K562 (cell line): ENCODE data around the gene MAML3. TPM values are rescaled to one million over a fixed set of nuclear protein-coding genes. Genes with fewer than 3 reads are reported as not detected.

Experiments
- ATAC-seq: fragments of 200-7000 bp; cut with Tn5 transposase; 3 replicates; pipeline ENCODE4 v1.9.1; 2020; ENCODE audit warnings: moderate library complexity
- BruUV-seq: library from RNA; stranded (reverse); fragments of 400-500 nt; replicated peaks from 2 replicates; lab custom pipeline; 2021; lab: Mats Ljungman, UMichigan
- CTCF ChIA-PET: fragments of 300-600 bp; formaldehyde crosslinking; extraction: SDS; loops from one replicate; lab custom pipeline; 2021; ENCODE audit warnings: low intra/inter-chr PET ratio; lab: Yijun Ruan, JAX
- POLR2A ChIA-PET: fragments of 300-600, 350-650 bp; sonication (Branson Sonifier 250); formaldehyde crosslinking; extraction: SDS; loops from one replicate; lab custom pipeline; 2021; ENCODE audit warnings: antibody characterized with exemption, inconsistent platforms; lab: Yijun Ruan, JAX
- DNase-seq, 4 experiments: peaks; one replicate each; pipeline versions ENCODE4 v3.0.0 to v3.0.0-alpha.2; 2011 to 2018; ENCODE audit warnings: low spot score in 3 of 4, mixed read lengths in 3 of 4; ENCODE audit errors: extremely low read depth in 1 of 4
- FAIRE-seq: peaks from 2 replicates; lab custom pipeline; 2011; peaks lifted over from hg19 to GRCh38; lab: Jason Lieb, UNC
- H2AFZ ChIP-seq: 2 replicates; pipeline ENCODE4 v1.6.0; 2011; ENCODE audit warnings: low read depth, low read length, control low read depth, inconsistent platforms
- H3K27ac ChIP-seq: fragments of 200-600 bp; 3 replicates; pipeline ENCODE4 v1.8.0; 2011; ENCODE audit warnings: low read depth, mild to moderate bottlenecking, control low read depth, inconsistent platforms, low read length, moderate library complexity, mixed read lengths; ENCODE audit errors: extremely low read depth
- H3K27me3 ChIP-seq, 2 experiments: fragments of 300-600 bp in 1 of 2; 2 replicates in 1 of 2; 3 replicates in 1 of 2; pipeline versions ENCODE4 v1.6.0 to v1.8.0; 2011; ENCODE audit warnings: inconsistent platforms in 2 of 2, low read length in 2 of 2, mild to moderate bottlenecking in 1 of 2, mixed read lengths in 1 of 2, moderate library complexity in 1 of 2; ENCODE audit not compliant: control insufficient read depth in 2 of 2, insufficient read depth in 2 of 2
- H3K36me3 ChIP-seq: fragments of 300-600 bp; 3 replicates; pipeline ENCODE4 v1.8.0; 2011; ENCODE audit warnings: mild to moderate bottlenecking, low read length, inconsistent platforms; ENCODE audit not compliant: control insufficient read depth, insufficient read depth
- H3K4me1 ChIP-seq, 2 experiments: fragments of 200-600 bp in 1 of 2; replicated peaks in 1 of 2; 2 replicates in 1 of 2; 3 replicates in 1 of 2; pipeline versions ENCODE4 v1.5.1 to v1.8.0; 2011; ENCODE audit warnings: inconsistent platforms in 2 of 2, low read length in 2 of 2, mild to moderate bottlenecking in 1 of 2, mixed read lengths in 1 of 2, moderate library complexity in 1 of 2; ENCODE audit not compliant: control insufficient read depth in 2 of 2, insufficient read depth in 2 of 2
- H3K4me2 ChIP-seq: 2 replicates; pipeline ENCODE4 v1.6.1; 2011; ENCODE audit warnings: low read length, control low read depth, inconsistent platforms, mixed read lengths; ENCODE audit not compliant: insufficient read depth
- H3K4me3 ChIP-seq: fragments of 200-600 bp; sonication (generic), shearing (Covaris generic); 2 replicates; pipeline ENCODE4 v1.5.1; 2016; ENCODE audit warnings: control low read depth, inconsistent platforms
- H3K79me2 ChIP-seq: fragments of 200-600 bp; 3 replicates; pipeline ENCODE4 v1.8.0; 2011; ENCODE audit warnings: low read length, inconsistent platforms; ENCODE audit not compliant: control insufficient read depth, insufficient read depth
- H3K9ac ChIP-seq, 2 experiments: 2 replicates each; pipeline versions ENCODE4 v1.6.0 to v1.6.1; 2011; ENCODE audit warnings: low read depth in 2 of 2, low read length in 2 of 2, control low read depth in 1 of 2, inconsistent platforms in 1 of 2, mild to moderate bottlenecking in 1 of 2, mixed read lengths in 1 of 2; ENCODE audit not compliant: insufficient read depth in 1 of 2
- H3K9me1 ChIP-seq: one replicate; pipeline ENCODE4 v1.6.0; 2011; ENCODE audit warnings: inconsistent platforms, mild to moderate bottlenecking, low read length, moderate library complexity; ENCODE audit not compliant: control insufficient read depth, insufficient read depth
- H3K9me3 ChIP-seq: replicated peaks from 2 replicates; pipeline ENCODE4 v1.5.1; 2011; ENCODE audit warnings: low read depth, low read length, inconsistent platforms; ENCODE audit not compliant: control insufficient read depth, insufficient read depth
- H4K20me1 ChIP-seq: replicated peaks from 2 replicates; pipeline ENCODE4 v1.6.1; 2011; ENCODE audit warnings: low read length, inconsistent platforms, mixed read lengths; ENCODE audit not compliant: control insufficient read depth, insufficient read depth
- CEBPB ChIP-seq: fragments of 450-650 bp; IDR thresholded peaks from 2 replicates; pipeline ENCODE4 v1.6.1; 2016; ENCODE audit warnings: missing genetic modification characterization, missing compliant biosample characterization
- CREM ChIP-seq: IDR thresholded peaks from 2 replicates; pipeline ENCODE4 v1.6.1; 2014; ENCODE audit warnings: antibody characterized with exemption, low read depth
- JUND ChIP-seq, 2 experiments: IDR thresholded peaks; 2 replicates in 1 of 2; 3 replicates in 1 of 2; pipeline ENCODE4 v1.6.1; 2011; ENCODE audit warnings: borderline replicate concordance in 2 of 2, low read depth in 2 of 2, low read length in 2 of 2, improper control_type of control experiment in 1 of 2, missing biosample characterization in 1 of 2, missing genetic modification characterization in 1 of 2, missing genetic modification reagents in 1 of 2
- NCOR1 ChIP-seq: fragments of 450-650 bp; IDR thresholded peaks from 2 replicates; pipeline ENCODE4 v1.6.1; 2016; ENCODE audit warnings: mild to moderate bottlenecking, moderate library complexity
- RAD21 ChIP-seq, 2 experiments: fragments of 250-450 bp in 1 of 2; fragments of 450-650 bp in 1 of 2; sonication (Bioruptor Pico) in 1 of 2; formaldehyde crosslinking in 1 of 2; IDR thresholded peaks in 1 of 2; conservative IDR thresholded peaks in 1 of 2; 2 replicates each; pipeline versions ENCODE4 v1.4.0 to v1.8.0; 2020 to 2022; ENCODE audit warnings: mild to moderate bottlenecking in 2 of 2, moderate library complexity in 1 of 2
- RBM22 ChIP-seq: fragments of 200-400 bp; formaldehyde crosslinking; IDR thresholded peaks from 2 replicates; pipeline ENCODE4 v1.6.1; 2018; ENCODE audit warnings: low read length, low read depth; ENCODE audit not compliant: poor library complexity, severe bottlenecking
- RFX7 ChIP-seq: fragments of 250-450 bp; sonication (Bioruptor Pico); IDR thresholded peaks from 2 replicates; pipeline ENCODE4 v1.5.1; 2021; ENCODE audit warnings: mild to moderate bottlenecking
- ZKSCAN3 ChIP-seq: fragments of 250-450 bp; sonication (Bioruptor Pico); IDR thresholded peaks from 2 replicates; pipeline ENCODE4 v1.4.0; 2020
- ZNF197 ChIP-seq: fragments of 200-800 bp; sonication (Bioruptor generic); IDR thresholded peaks from 2 replicates; pipeline ENCODE4 v1.6.1; 2016; ENCODE audit warnings: low read depth, missing genetic modification characterization, missing compliant biosample characterization
- ZNF384 ChIP-seq: IDR thresholded peaks from 2 replicates; pipeline ENCODE4 v1.6.1; 2012; ENCODE audit warnings: low read depth, low read length, improper control_type of control experiment
- ZNF589 ChIP-seq: fragments of 200-800 bp; sonication (Bioruptor generic); IDR thresholded peaks from 2 replicates; pipeline ENCODE4 v1.6.1; 2016; ENCODE audit warnings: low read depth, missing genetic modification characterization, missing compliant biosample characterization
- WGBS: fragments of 100-300 bp; shearing (Covaris generic); methylation state at CpG from one replicate; pipeline ENCODE4 v1.1.6; 2016; ENCODE audit warnings: low coverage, mixed read lengths; ENCODE audit not compliant: insufficient coverage; ENCODE audit errors: missing lambda C conversion rate; 5-methylcytosine and 5-hydroxymethylcytosine counted together
- in situ Hi-C: fragments of 300-500 bp; cut with MboI; formaldehyde crosslinking; loops from 4 replicates; pipeline ENCODE4 v1.15.0; 2018; ENCODE audit warnings: inconsistent platforms, mixed read lengths
- intact Hi-C: fragments of 100-400 bp; cut with micrococcal nuclease; formaldehyde crosslinking; loops from 2 replicates; pipeline ENCODE4 v1.14.2; 2022
- polyA plus RNA-seq, 8 experiments: library from polyadenylated mRNA; depleted of rRNA in 4 of 8; stranded (reverse) in 5 of 8; unstranded in 3 of 8; fragments of >200 nt; fragmentation: Nextera tagmentation in 2 of 8; fragmentation: Illumina TruSeq in 1 of 8; extraction: Ambion mirVana in 2 of 8; extraction: Trizol in 1 of 8; gene quantifications; 2 replicates each; pipeline versions ENCODE4 v1.2.1 to v1.2.3, GENCODE V29; 2011 to 2014; ENCODE audit warnings: inconsistent platforms in 1 of 8, missing spikeins in 1 of 8
- total RNA-seq, 7 experiments: library from RNA; depleted of rRNA in 6 of 7; stranded (reverse); fragments of >200 nt in 6 of 7; fragmentation: Illumina TruSeq in 2 of 7; extraction: Trizol in 2 of 7; gene quantifications; 2 replicates each; pipeline versions ENCODE4 v1.2.1 to v1.2.3, GENCODE V29; 2011 to 2021; ENCODE audit warnings: low replicate concordance in 1 of 7

The MAML3 gene
- total and polyA plus RNA-seq, 9 of the 15 experiments (the other 6 are each of a cell fraction or from before 2014, with no cell fraction given): 0.01 to 0.55 (median 0.25) TPM

GRCh38 chr4:140049849-140050637 is 103.9 kb downstream of the MAML3 start (continued):
- no peak for TF ChIP-seq ZNF197 (CRISPR knock-in tag)
- no peak for TF ChIP-seq RFX7 (CRISPR knock-in tag)
- TF ChIP-seq RAD21 (CRISPR knock-in tag; conservative IDR thresholded peaks at IDR 0.05 in 1 of 2, IDR thresholded peaks at IDR 0.05 in 1 of 2): peak; percentile 15 to 37; a peak in 3 of 4 replicates
- TF ChIP-seq RBM22: no peak

GRCh38 chr4:140049024-140049848 is 104.7 kb downstream of the MAML3 start:
- no peak for FAIRE-seq
- WGBS: 3% methylated on average over 13 of the region's 13 CpGs
- peaks cover 7 to 25% of the 10 kb centered on the region in 2 experiments for H3K27me3 ChIP-seq
- ATAC-seq: no peak
- ChIA-PET CTCF (no interaction called here), POLR2A (no interaction called here)
- BruUV-seq: no TSS peak
- no peaks in the 10 kb centered on the region; a peak in 1 of 5 replicates for H3K4me1 ChIP-seq
- intact Hi-C loops (no loop called here), in situ Hi-C loops (no loop called here)
- TF ChIP-seq ZNF384 (no peak), CREM (no peak), NCOR1 (no peak), JUND (IDR thresholded peaks at IDR 0.05; ENCODE audit: borderline replicate concordance, low read depth, low read length) (no peak), JUND (tag; IDR thresholded peaks at IDR 0.05; ENCODE audit: borderline replicate concordance, low read depth, low read length) (no peak), CEBPB (tag) (peak; percentile 41; the same call in 1 of the 2 replicates), ZKSCAN3 (no peak), ZNF589 (CRISPR knock-in tag) (no peak)
- H3K36me3 ChIP-seq: no peaks in the 10 kb centered on the region
- H3K4me3 ChIP-seq: no peak overlapping the region
- H3K9ac ChIP-seq: no peak overlapping the region
- no peak overlapping the region for H3K4me2 ChIP-seq
- no peaks in the 10 kb centered on the region for H3K9me1 ChIP-seq
- H3K9me3 ChIP-seq: no peaks in the 10 kb centered on the region
- no peaks in the 10 kb centered on the region for H3K79me2 ChIP-seq
- H3K27ac ChIP-seq: no peak overlapping the region
- no peak overlapping the region for H2AFZ ChIP-seq
- peaks cover 3% of the 10 kb centered on the region; the same call in 1 of the 2 replicates for H4K20me1 ChIP-seq
- no peak for DNase-seq
